ENCODE results near the gene TCIRG1. TPM values are rescaled to one million over a fixed set of nuclear protein-coding genes. Genes with fewer than 3 reads are reported as not detected.
A peak's percentile ranks its signal among the peaks of the same experiment; 100 is the strongest.

The TCIRG1 gene
- total RNA-seq, 1 experiment from 2014 or later, result 9.7 TPM

- no peak for DNase-seq (ENCODE audit: low spot score)
- in situ Hi-C loops (cut with HindIII; ENCODE audit: low sequenced_read_pairs), result no loop called here
Observed at GRCh38 chr11:68015467-68015866, 23.4 kb upstream of the TCIRG1 start.

- no peak for DNase-seq (ENCODE audit: low spot score)
- in situ Hi-C loops (cut with HindIII; ENCODE audit: low sequenced_read_pairs), result no loop called here
Observed at GRCh38 chr11:68016161-68016903, 22.5 kb upstream of the TCIRG1 start.

- in situ Hi-C loops (cut with HindIII; ENCODE audit: low sequenced_read_pairs), result no loop called here
- no peak for DNase-seq (ENCODE audit: low spot score)
Observed at GRCh38 chr11:68016904-68017817, 21.7 kb upstream of the TCIRG1 start.

GRCh38 chr11:68017980-68018729 lies 20.7 kb upstream of the TCIRG1 start:
- in situ Hi-C loops (cut with HindIII; ENCODE audit: low sequenced_read_pairs), result no loop called here
- DNase-seq (ENCODE audit: low spot score), result no peak

- DNase-seq (ENCODE audit: low spot score), result no peak
- in situ Hi-C loops (cut with HindIII; ENCODE audit: low sequenced_read_pairs), result no loop called here
Observed at GRCh38 chr11:68018730-68019190, 20.1 kb upstream of the TCIRG1 start.

GRCh38 chr11:68019486-68019885 lies 19.3 kb upstream of the TCIRG1 start:
- DNase-seq (ENCODE audit: low spot score), result no peak
- in situ Hi-C loops (cut with HindIII; ENCODE audit: low sequenced_read_pairs), result no loop called here

GRCh38 chr11:68020575-68020974 lies 18.2 kb upstream of the TCIRG1 start:
- in situ Hi-C loops (cut with HindIII; ENCODE audit: low sequenced_read_pairs), result no loop called here
- DNase-seq (ENCODE audit: low spot score), result no peak

GRCh38 chr11:68021167-68021787 lies 17.5 kb upstream of the TCIRG1 start:
- DNase-seq (ENCODE audit: low spot score), result no peak
- in situ Hi-C loops (cut with HindIII; ENCODE audit: low sequenced_read_pairs), result no loop called here

GRCh38 chr11:68022531-68022930 lies 16.3 kb upstream of the TCIRG1 start:
- in situ Hi-C loops (cut with HindIII; ENCODE audit: low sequenced_read_pairs), result no loop called here
- no peak for DNase-seq (ENCODE audit: low spot score)

GRCh38 chr11:68024508-68024907 lies 14.3 kb upstream of the TCIRG1 start:
- no peak for DNase-seq (ENCODE audit: low spot score)
- in situ Hi-C loops (cut with HindIII; ENCODE audit: low sequenced_read_pairs), result no loop called here

GRCh38 chr11:68025047-68025446 lies 13.8 kb upstream of the TCIRG1 start:
- no peak for DNase-seq (ENCODE audit: low spot score)
- in situ Hi-C loops (cut with HindIII; ENCODE audit: low sequenced_read_pairs), result no loop called here

- no peak for DNase-seq (ENCODE audit: low spot score)
- in situ Hi-C loops (cut with HindIII; ENCODE audit: low sequenced_read_pairs), result no loop called here
Observed at GRCh38 chr11:68026391-68027105, 12.3 kb upstream of the TCIRG1 start.

GRCh38 chr11:68027667-68028066 lies 11.2 kb upstream of the TCIRG1 start:
- no peak for DNase-seq (ENCODE audit: low spot score)
- in situ Hi-C loops (cut with HindIII; ENCODE audit: low sequenced_read_pairs), result no loop called here

GRCh38 chr11:68028802-68029545 lies 9.9 kb upstream of the TCIRG1 start:
- no peak for DNase-seq (ENCODE audit: low spot score)
- in situ Hi-C loops (cut with HindIII; ENCODE audit: low sequenced_read_pairs), result no loop called here

GRCh38 chr11:68030318-68031143 lies 8.3 kb upstream of the TCIRG1 start, which contains the start of gene NDUFS8:
Gene NDUFS8 (plus strand): TSS chr11:68030681. CDS start chr11:68032152, 1,471 bp downstream.
- peak; percentile 100 for DNase-seq (ENCODE audit: low spot score)
- in situ Hi-C loops (cut with HindIII; ENCODE audit: low sequenced_read_pairs), result no loop called here

GRCh38 chr11:68031144-68031464 lies 7.7 kb upstream of the TCIRG1 start:
- in situ Hi-C loops (cut with HindIII; ENCODE audit: low sequenced_read_pairs), result no loop called here
- DNase-seq (ENCODE audit: low spot score), result no peak

GRCh38 chr11:68032003-68032402 lies 6.8 kb upstream of the TCIRG1 start:
- in situ Hi-C loops (cut with HindIII; ENCODE audit: low sequenced_read_pairs), result no loop called here
- DNase-seq (ENCODE audit: low spot score), result no peak
